H1 (cell line): ENCODE data around the gene TTLL1. TPM values are rescaled to one million over a fixed set of nuclear protein-coding genes. Genes with fewer than 3 reads are reported as not detected.

ENCODE experiments used
- ASH2L ChIP-seq: fragments of 200-600, 300-600 bp; sonication (generic); IDR thresholded peaks from one replicate; pipeline ENCODE4 v1.7.1; 2017; ENCODE audit warnings: low read length
- CBX5 ChIP-seq: fragments of 300-800, 300-1000 bp; sonication (generic); IDR thresholded peaks from 2 replicates; pipeline ENCODE4 v1.7.1; 2016; ENCODE audit warnings: antibody characterized with exemption, low read length, low read depth
- EGR1 ChIP-seq: IDR thresholded peaks from 2 replicates; pipeline ENCODE4 v1.6.1; 2011; ENCODE audit warnings: low read depth, low read length, borderline replicate concordance
- FOSL1 ChIP-seq: IDR thresholded peaks from 2 replicates; pipeline ENCODE4 v1.6.1; 2011; ENCODE audit warnings: mild to moderate bottlenecking, low read depth, low read length, moderate library complexity; ENCODE audit not compliant: insufficient read depth
- NANOG ChIP-seq: IDR thresholded peaks from 2 replicates; pipeline ENCODE4 v1.6.1; 2011; ENCODE audit warnings: low read length, low read depth, mild to moderate bottlenecking, inconsistent platforms; ENCODE audit not compliant: insufficient read depth, poor library complexity, severe bottlenecking
- TEAD4 ChIP-seq: IDR thresholded peaks from 2 replicates; pipeline ENCODE4 v1.6.1; 2012; ENCODE audit warnings: low read depth, low read length, inconsistent platforms, mixed read lengths
- polyA plus RNA-seq, 7 experiments: library from polyadenylated mRNA; depleted of rRNA in 3 of 7; stranded (reverse) in 5 of 7; unstranded in 2 of 7; fragments of >200 nt in 5 of 7; fragments of 200-250 nt in 2 of 7; gene quantifications; 1 replicate in 5 of 7; 2 replicates in 1 of 7; 4 replicates in 1 of 7; pipeline versions ENCODE4 v1.2.1 to v1.2.3, GENCODE V29; 2011 to 2013; ENCODE audit warnings: missing spikeins in 2 of 7, mixed read lengths in 2 of 7
- total RNA-seq: library from RNA; stranded (reverse); fragmentation: NEBNext Ultra II Directional; extraction: Animal tissue kit (Norgen Biotek cat#: 25700); gene quantifications from 2 replicates; pipeline ENCODE4 v1.2.1, GENCODE V29; 2021
- TF ChIP-seq, protein P1 (sequence below): IDR thresholded peaks from 2 replicates; pipeline ENCODE4 v1.6.1; 2011; ENCODE audit warnings: low read length, improper control_type of control experiment

TTLL1 gene
- total and polyA plus RNA-seq, 2 of the 8 experiments (the other 6 are each of a cell fraction or from before 2014, with no cell fraction given), result 5.0 to 13.8 TPM

DNA sequence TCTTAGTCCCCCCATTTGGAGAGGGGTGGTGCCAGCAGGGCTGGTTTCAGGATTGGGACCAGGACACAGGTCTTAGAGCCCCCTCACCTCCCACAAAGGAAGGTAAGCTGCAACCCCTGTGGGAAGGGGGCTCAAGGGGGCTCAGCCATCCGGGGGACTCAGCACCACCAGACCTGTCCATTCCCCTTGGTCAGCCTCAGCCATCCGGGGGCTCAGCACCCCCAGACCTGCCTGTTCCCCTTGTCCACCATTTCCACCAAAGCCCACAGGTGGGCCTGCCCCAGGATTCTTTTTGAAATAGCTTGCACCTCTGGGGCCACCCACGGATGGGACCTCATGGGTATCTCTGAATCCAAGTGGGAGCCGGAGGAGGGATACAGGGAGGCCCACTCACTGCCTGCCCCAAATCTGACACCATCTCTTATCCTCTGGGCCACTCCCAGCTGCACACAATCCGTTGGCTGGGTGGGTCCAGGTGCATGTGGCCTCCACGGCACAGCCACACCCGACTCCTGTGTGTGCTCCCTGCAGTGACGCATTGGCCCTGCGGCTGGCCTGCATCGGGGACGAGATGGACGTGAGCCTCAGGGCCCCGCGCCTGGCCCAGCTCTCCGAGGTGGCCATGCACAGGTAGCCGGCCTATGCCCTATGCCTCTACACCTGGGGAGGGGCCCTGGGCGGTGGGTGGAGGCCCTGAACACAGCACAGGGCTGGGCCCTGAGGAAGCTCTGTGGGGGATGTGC is 38.1 kb upstream of the TTLL1 start (continued):
- TF ChIP-seq, protein P1, sequence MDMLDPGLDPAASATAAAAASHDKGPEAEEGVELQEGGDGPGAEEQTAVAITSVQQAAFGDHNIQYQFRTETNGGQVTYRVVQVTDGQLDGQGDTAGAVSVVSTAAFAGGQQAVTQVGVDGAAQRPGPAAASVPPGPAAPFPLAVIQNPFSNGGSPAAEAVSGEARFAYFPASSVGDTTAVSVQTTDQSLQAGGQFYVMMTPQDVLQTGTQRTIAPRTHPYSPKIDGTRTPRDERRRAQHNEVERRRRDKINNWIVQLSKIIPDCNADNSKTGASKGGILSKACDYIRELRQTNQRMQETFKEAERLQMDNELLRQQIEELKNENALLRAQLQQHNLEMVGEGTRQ, result no peak
- TF ChIP-seq TEAD4 (no peak), FOSL1 (no peak), NANOG (no peak), CBX5 (no peak), ASH2L (no peak), EGR1 (no peak)
